ENCODE data around the gene SF3A2. TPM values are rescaled to one million over a fixed set of nuclear protein-coding genes. Genes with fewer than 3 reads are reported as not detected.
A peak's percentile ranks its signal among the peaks of the same experiment; 100 is the strongest.

Gene SF3A2
- total RNA-seq, 2 experiments from 2014 or later = 124 to 206 TPM

- Histone ChIP-seq H3K4me3 (ENCODE audit: low read depth, low read length, poor library complexity, severe bottlenecking) (peak overlapping the region; percentile 57), H3K9me2 (ENCODE audit: insufficient read depth, low read length) (no peaks in the 10 kb centered on the region), H3K4me2 (ENCODE audit: low read length) (peak overlapping the region; percentile 69), H3K9me3 (ENCODE audit: low read length) (no peaks in the 10 kb centered on the region), H3K36me3 (ENCODE audit: insufficient read depth, low read length) (peaks cover 89% of the 10 kb centered on the region), H2AFZ (ENCODE audit: low read length) (no peak overlapping the region), H3K4me1 (ENCODE audit: insufficient read depth, low read length, poor library complexity, severe bottlenecking) (peaks cover 67% of the 10 kb centered on the region), H4K20me1 (ENCODE audit: insufficient read depth, low read length) (no peaks in the 10 kb centered on the region), H3K79me2 (ENCODE audit: insufficient read depth, low read depth, low read length) (peaks cover 17% of the 10 kb centered on the region), H3K27ac (ENCODE audit: low read depth, low read length, poor library complexity, severe bottlenecking) (peak overlapping the region; percentile 94)
- no TSS peak for BruUV-seq (replicated peaks)
- ChIA-PET POLR2A (no interaction called here), CTCF (ENCODE audit: unreplicated experiment) (interaction anchor here (0.5 kb wide), 1 partner anchor 469 kb away, joined by 4 read pairs; no protein-coding TSS in a partner anchor)
- TF ChIP-seq CTCF (conservative IDR thresholded peaks at IDR 0.05; ENCODE audit: low read length) (no peak), EZH2phosphoT487 (IDR thresholded peaks at IDR 0.05; ENCODE audit: borderline replicate concordance, low read depth, low read length) (no peak)
- DNase-seq (ENCODE audit: low spot score) = no peak
- intact Hi-C loops (cut with micrococcal nuclease; ENCODE audit: unreplicated experiment) = no loop called here
These were observed 7.3 kb upstream of the SF3A2 start for GRCh38 chr19:2229103-2230032.

GRCh38 chr19:2230033-2230531 is 6.5 kb upstream of the SF3A2 start:
- no peaks in the 10 kb centered on the region for H3K9me3 ChIP-seq (ENCODE audit: low read length)
- no peak overlapping the region for H3K4me3 ChIP-seq (ENCODE audit: low read depth, low read length, poor library complexity, severe bottlenecking)
- no peak for TF ChIP-seq CTCF (conservative IDR thresholded peaks at IDR 0.05; ENCODE audit: low read length)
- TF ChIP-seq EZH2phosphoT487 (IDR thresholded peaks at IDR 0.05; ENCODE audit: borderline replicate concordance, low read depth, low read length) = no peak
- no peak for DNase-seq (ENCODE audit: low spot score)
- CTCF ChIA-PET (ENCODE audit: unreplicated experiment) = interaction anchor here (0.5 kb wide), 2 partner anchors 59 to 469 kb away, joined by 3 to 4 read pairs; no protein-coding TSS in a partner anchor
- H3K4me1 ChIP-seq (ENCODE audit: insufficient read depth, low read length, poor library complexity, severe bottlenecking) = peaks cover 67% of the 10 kb centered on the region
- intact Hi-C loops (cut with micrococcal nuclease; ENCODE audit: unreplicated experiment) = no loop called here
- no peak overlapping the region for H2AFZ ChIP-seq (ENCODE audit: low read length)
- BruUV-seq (replicated peaks) = TSS peak; percentile 64
- POLR2A ChIA-PET = interaction anchor here (0.5 kb wide), 1 partner anchor 221 kb away, joined by 3 read pairs; no protein-coding TSS in a partner anchor
- no peak overlapping the region for H3K4me2 ChIP-seq (ENCODE audit: low read length)
- H3K36me3 ChIP-seq (ENCODE audit: insufficient read depth, low read length) = peaks cover 88% of the 10 kb centered on the region
- no peaks in the 10 kb centered on the region for H3K9me2 ChIP-seq (ENCODE audit: insufficient read depth, low read length)
- H3K27ac ChIP-seq (ENCODE audit: low read depth, low read length, poor library complexity, severe bottlenecking) = no peak overlapping the region
- H4K20me1 ChIP-seq (ENCODE audit: insufficient read depth, low read length) = peaks cover 2% of the 10 kb centered on the region
- peaks cover 25% of the 10 kb centered on the region for H3K79me2 ChIP-seq (ENCODE audit: insufficient read depth, low read depth, low read length)

Data from OCI-LY7 (cell line).